Gastrocnemius medialis (tissue), 4 donors: ENCODE results near the gene SLC36A2.
"Not testable (repeated sequence)": the region's sequence is repeated elsewhere in the genome, so short reads cannot be mapped to it uniquely, and the experiment has no call there.

ENCODE experiments used
- CTCF ChIP-seq, 5 experiments: fragments of 450-650 bp in 3 of 5; fragments of 200-600 bp in 2 of 5; sonication (generic) in 2 of 5; IDR thresholded peaks in 4 of 5; conservative IDR thresholded peaks in 1 of 5; 1 replicate in 4 of 5; 2 replicates in 1 of 5; pipeline ENCODE4 v1.5.1; 2016 to 2019; ENCODE audit warnings: antibody characterized with exemption in 5 of 5, mild to moderate bottlenecking in 3 of 5, moderate library complexity in 3 of 5
- POLR2A ChIP-seq, 2 donors: fragments of 450-650 bp; IDR thresholded peaks; one replicate each; pipeline ENCODE4 v1.6.1; 2017; ENCODE audit warnings: antibody characterized with exemption in 2 of 2, mild to moderate bottlenecking in 2 of 2, moderate library complexity in 2 of 2

DNA sequence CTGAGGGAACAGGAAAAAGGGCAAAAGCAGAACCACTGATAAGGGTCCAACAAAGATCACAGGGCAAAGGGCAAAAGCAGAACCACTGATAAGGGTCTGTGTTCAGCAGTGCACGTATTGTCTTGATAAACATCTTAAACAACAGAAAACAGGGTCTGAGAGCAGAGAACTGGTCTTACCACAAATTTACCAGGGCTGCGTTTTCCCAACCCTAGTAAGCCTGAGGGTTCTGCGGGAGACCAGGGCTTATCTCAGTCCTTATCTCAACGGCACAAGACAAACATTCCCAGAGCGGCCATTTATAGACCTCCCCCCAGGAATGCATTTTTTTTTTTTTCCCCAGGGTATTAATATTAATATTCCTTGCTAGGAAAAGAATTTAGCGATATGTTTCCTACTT, 19.7 kb upstream of the SLC36A2 start:
- not testable (repeated sequence) for TF ChIP-seq CTCF (IDR thresholded peaks at IDR 0.05 in 4 of 5, conservative IDR thresholded peaks at IDR 0.05 in 1 of 5); POLR2A (IDR thresholded peaks at IDR 0.05)
